GM12891 (cell line): ENCODE results near the gene PABPC4L.

Experiments
- PAX5 ChIP-seq: IDR thresholded peaks from 2 replicates; pipeline ENCODE4 v1.6.1; 2011; ENCODE audit warnings: low read length, moderate library complexity, mild to moderate bottlenecking; ENCODE audit not compliant: insufficient read depth, severe bottlenecking
- POLR2A ChIP-seq: IDR thresholded peaks from 2 replicates; pipeline ENCODE4 v1.6.1; 2011; ENCODE audit warnings: low read depth, low read length, control low read depth
- POLR2AphosphoS5 ChIP-seq: IDR thresholded peaks from 2 replicates; pipeline ENCODE4 v1.6.1; 2011; ENCODE audit warnings: low read depth, low read length, control low read depth
- POU2F2 ChIP-seq: IDR thresholded peaks from 2 replicates; pipeline ENCODE4 v1.6.1; 2011; ENCODE audit warnings: low read depth, mild to moderate bottlenecking, control low read depth, low read length, moderate library complexity
- SPI1 ChIP-seq: IDR thresholded peaks from 2 replicates; pipeline ENCODE4 v1.6.1; 2011; ENCODE audit warnings: low read depth, low read length, control low read depth
- TAF1 ChIP-seq: IDR thresholded peaks from 2 replicates; pipeline ENCODE4 v1.6.1; 2011; ENCODE audit warnings: low read depth, low read length, control low read depth

GRCh38 chr4:134201216-134202161 is at the start of gene PABPC4L:
- TF ChIP-seq POLR2AphosphoS5 = no peak
- TF ChIP-seq SPI1 = no peak
- no peak for TF ChIP-seq POLR2A
- TF ChIP-seq TAF1 = no peak
- no peak for TF ChIP-seq POU2F2
- TF ChIP-seq PAX5 = no peak
